ENCODE measurements around the gene TEX22.

DNA sequence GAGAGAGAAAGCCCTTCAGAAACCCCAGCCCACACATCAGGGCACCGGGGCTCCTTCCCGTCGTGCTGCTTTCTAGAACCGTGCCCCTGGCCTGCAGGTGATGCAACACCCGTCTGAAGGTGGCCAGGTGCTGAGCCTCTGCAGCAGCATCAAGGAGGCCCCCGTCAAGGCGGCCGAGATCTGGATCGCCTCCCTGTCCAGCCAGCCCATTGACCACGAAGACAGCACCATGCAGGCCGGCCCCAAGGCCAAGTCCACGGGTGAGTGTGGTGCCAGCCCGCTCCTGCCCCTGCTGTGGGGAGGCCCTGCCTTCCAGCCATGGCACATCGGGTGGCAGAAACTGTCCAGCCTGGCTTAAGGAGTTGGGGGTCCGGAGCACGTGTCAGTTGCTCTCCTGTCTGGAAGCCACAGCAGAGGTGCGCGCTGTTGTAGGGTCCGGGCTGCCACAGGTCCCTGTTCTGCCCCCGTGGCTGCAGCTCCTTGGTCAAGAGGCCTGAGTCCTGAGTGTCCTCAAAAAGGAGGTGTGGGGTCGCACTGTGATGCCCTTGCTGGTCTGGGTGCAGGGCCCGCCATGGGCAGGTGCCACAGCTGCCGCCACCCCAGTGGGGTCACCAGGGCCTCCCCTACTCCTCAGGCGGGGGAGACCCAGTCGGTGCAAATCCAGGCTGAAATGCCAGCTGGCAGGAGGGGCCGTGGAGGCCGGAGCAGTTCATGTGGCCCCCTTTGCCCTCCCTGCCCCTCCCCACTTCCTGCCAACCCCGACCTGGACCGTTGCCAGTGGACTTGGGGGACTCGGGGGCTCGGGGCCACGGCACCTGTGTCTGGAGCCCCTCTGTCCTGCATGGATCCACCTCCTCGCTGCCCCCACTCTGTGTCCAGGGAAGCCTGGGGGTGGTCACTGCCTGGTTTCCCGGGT lies 31.0 kb upstream of the TEX22 start:
- TF ChIP-seq, protein P1, sequence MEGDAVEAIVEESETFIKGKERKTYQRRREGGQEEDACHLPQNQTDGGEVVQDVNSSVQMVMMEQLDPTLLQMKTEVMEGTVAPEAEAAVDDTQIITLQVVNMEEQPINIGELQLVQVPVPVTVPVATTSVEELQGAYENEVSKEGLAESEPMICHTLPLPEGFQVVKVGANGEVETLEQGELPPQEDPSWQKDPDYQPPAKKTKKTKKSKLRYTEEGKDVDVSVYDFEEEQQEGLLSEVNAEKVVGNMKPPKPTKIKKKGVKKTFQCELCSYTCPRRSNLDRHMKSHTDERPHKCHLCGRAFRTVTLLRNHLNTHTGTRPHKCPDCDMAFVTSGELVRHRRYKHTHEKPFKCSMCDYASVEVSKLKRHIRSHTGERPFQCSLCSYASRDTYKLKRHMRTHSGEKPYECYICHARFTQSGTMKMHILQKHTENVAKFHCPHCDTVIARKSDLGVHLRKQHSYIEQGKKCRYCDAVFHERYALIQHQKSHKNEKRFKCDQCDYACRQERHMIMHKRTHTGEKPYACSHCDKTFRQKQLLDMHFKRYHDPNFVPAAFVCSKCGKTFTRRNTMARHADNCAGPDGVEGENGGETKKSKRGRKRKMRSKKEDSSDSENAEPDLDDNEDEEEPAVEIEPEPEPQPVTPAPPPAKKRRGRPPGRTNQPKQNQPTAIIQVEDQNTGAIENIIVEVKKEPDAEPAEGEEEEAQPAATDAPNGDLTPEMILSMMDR (IDR thresholded peaks at IDR 0.05): no peak
- TF ChIP-seq POLR2A (IDR thresholded peaks at IDR 0.05): no peak
- TF ChIP-seq EP300 (IDR thresholded peaks at IDR 0.05): no peak

Measured in ovary (tissue), 3 donors.